Sigmoid colon (tissue), 3 donors: ENCODE data around the gene IL36G.

ENCODE experiments used
- POLR2A ChIP-seq, 2 donors: fragments of 450-650 bp; IDR thresholded peaks; one replicate each; pipeline ENCODE4 v1.6.1; 2016; ENCODE audit warnings: antibody characterized with exemption in 2 of 2, mild to moderate bottlenecking in 2 of 2, moderate library complexity in 2 of 2
- TF ChIP-seq, protein P1 (sequence below), 4 experiments: fragments of 450-650 bp in 3 of 4; fragments of 200-600 bp in 1 of 4; IDR thresholded peaks; one replicate each; pipeline ENCODE4 v1.5.1; 2016 to 2019; ENCODE audit warnings: antibody characterized with exemption in 4 of 4, mild to moderate bottlenecking in 3 of 4, moderate library complexity in 2 of 4

DNA sequence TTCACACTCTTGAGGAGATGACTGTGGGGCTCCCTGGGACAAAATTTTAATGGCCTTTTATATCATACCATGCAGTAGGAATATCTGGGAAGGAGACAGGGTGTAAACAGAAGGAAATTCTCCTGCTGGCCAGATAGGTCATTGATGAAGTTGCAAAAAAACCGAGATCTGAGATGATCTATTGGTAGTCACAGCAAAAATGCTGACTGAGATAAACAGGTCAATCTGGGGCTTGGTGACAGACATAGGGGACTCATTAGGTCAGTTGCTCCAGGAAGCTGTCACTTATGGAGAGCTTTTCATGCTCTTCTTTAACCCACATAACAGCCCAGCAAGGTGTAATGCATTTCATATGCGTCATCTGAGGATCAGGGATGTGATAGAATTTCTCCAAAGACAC lies 24.9 kb downstream of the IL36G start:
- TF ChIP-seq, protein P1, sequence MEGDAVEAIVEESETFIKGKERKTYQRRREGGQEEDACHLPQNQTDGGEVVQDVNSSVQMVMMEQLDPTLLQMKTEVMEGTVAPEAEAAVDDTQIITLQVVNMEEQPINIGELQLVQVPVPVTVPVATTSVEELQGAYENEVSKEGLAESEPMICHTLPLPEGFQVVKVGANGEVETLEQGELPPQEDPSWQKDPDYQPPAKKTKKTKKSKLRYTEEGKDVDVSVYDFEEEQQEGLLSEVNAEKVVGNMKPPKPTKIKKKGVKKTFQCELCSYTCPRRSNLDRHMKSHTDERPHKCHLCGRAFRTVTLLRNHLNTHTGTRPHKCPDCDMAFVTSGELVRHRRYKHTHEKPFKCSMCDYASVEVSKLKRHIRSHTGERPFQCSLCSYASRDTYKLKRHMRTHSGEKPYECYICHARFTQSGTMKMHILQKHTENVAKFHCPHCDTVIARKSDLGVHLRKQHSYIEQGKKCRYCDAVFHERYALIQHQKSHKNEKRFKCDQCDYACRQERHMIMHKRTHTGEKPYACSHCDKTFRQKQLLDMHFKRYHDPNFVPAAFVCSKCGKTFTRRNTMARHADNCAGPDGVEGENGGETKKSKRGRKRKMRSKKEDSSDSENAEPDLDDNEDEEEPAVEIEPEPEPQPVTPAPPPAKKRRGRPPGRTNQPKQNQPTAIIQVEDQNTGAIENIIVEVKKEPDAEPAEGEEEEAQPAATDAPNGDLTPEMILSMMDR (IDR thresholded peaks at IDR 0.05) = no peak
- no peak for TF ChIP-seq POLR2A (IDR thresholded peaks at IDR 0.05)
